ENCODE measurements around the gene PTPRU. TPM values are rescaled to one million over a fixed set of nuclear protein-coding genes. Genes with fewer than 3 reads are reported as not detected.
"Not testable (repeated sequence)": the region's sequence is repeated elsewhere in the genome, so short reads cannot be mapped to it uniquely, and the experiment has no call there.

Gene PTPRU
- total and polyA plus RNA-seq, 5 experiments from 2014 or later, result 0.54 TPM; not detected in 4

DNA sequence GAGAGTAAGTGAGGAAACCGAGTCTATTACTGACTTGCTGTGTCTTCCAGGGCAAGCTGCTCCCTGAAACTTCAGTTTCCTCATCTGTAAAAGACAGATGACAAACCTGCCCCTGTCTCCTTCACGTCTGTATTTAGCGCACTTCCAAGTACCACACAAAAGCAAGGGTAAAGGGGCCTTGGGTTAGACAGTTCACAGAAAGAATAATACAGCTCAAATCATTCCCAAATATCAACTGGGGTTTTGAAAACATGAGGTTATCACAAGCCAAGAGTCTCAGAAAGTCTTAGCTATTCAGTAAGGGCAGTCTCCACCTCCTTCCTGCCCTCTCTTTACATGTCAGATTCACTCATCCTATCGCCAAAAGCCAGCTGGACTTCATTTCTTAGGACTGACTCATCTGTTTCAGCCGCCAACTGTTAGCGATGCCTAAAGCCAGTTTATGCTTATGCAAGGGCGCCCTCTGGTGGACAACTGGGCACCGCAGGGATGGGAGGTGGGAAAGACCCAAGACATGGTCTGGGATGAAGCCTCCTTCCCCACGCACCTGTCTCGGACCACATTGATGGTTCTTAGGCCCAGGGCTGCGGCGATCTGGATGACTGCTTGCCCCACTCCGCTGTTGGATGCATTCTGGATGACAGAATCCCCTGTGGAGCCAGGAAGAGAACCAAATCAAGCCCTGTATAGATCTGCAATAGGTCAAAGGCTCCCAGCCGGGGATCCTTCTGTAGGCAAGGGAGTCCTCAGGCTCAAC, 33.6 kb upstream of the PTPRU start:
- Mint-ChIP-seq H3K27ac (no peak overlapping the region), H3K9me3 (no peaks in the 10 kb centered on the region), H3K27me3 (no peaks in the 10 kb centered on the region), H3K4me3 (no peak overlapping the region), H3K4me1 (peaks cover 0 to 6% (median 3%) of the 10 kb centered on the region in 4 donors), H3K36me3 (peaks cover 0 to 46% (median 8%) of the 10 kb centered on the region in 3 donors)
- POLR2A ChIA-PET, result interaction anchor here (0.6 to 1.5 kb wide), 5 partner anchors 21 to 419 kb away, joined by 3 to 7 read pairs (median 5); partner anchors contain the start of gene SRSF4
- DNase-seq (peak; percentile 68 to 94 (median 83)), ATAC-seq (peak; percentile 87 to 96)

GRCh38 chr1:29208442-29208841, 27.9 kb upstream of the PTPRU start:
- POLR2A ChIA-PET, result no interaction called here
- Mint-ChIP-seq H3K4me3 (no peak overlapping the region), H3K9me3 (no peaks in the 10 kb centered on the region), H3K27me3 (no peaks in the 10 kb centered on the region), H3K27ac (peak overlapping the region in 2 of 10 donors; percentile 37 to 81), H3K36me3 (peaks cover 0 to 55% (median 14%) of the 10 kb centered on the region in 3 donors), H3K4me1 (peaks cover 0 to 6% (median 2%) of the 10 kb centered on the region in 4 donors)
- ATAC-seq, result no peak
- no peak for DNase-seq

DNA sequence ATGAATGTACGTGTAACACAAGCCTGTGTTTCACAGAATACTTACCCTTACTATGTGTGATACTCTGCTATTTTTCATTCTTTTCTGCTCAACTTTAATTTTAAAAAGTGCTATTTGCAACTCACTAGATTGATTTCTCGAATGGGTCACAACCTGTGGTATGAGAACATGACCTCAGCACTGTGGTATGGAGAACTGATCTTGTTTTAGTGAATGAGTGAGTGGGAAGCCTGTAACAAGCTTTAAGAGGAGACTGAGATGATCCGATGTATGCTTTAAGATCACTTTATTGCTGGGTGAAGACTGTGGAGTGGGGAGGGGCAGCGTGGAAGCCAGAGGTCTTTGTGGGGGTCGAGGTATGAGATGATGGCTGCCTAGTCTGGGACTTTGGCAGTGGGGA, 27.1 kb upstream of the PTPRU start:
- Mint-ChIP-seq H3K9me3 (no peaks in the 10 kb centered on the region), H3K27ac (peak overlapping the region in 2 of 10 donors; percentile 3 to 86), H3K4me3 (no peak overlapping the region), H3K27me3 (no peaks in the 10 kb centered on the region), H3K4me1 (peaks cover 0 to 6% (median 2%) of the 10 kb centered on the region in 4 donors), H3K36me3 (peaks cover 0 to 56% (median 17%) of the 10 kb centered on the region in 3 donors)
- POLR2A ChIA-PET, result no interaction called here
- DNase-seq (no peak), ATAC-seq (no peak)

DNA sequence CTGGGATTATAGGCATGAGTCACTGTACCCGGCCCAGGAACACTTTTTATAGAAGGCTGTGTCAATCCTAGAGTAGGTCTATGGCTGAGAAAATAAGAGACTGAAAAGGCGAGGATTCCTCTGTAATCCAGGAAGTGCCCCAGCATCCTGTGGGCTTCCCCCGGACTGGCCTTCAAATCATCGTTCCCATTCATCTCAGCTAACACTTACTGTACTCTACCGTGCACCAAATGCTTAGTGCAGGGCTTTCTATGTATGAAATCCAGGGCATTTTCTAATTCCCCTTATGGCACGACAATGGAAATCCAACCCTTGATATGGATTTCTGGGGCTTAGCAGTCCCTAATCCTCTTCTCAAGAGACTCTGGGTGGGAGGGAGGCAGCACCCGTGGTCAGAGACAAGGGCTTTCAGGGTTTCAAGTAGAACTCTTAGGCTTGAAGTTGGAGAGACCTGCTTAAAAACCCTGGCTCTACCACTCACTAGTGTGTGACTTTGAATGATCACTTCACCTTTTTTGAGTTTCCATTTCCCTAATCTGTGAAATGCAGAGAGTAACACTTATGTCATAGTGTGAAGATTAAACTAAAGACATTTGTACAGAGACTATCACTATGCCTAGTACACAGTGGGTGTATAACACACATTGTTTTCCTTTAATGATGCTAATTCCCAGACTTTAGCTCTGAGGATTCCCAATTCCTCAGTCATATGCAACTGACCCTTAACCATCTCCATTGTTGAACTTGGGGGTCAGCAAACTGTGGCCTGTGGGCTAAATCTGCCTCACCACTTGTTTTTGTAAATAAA, 25.8 kb upstream of the PTPRU start:
- peaks cover 0 to 6% (median 2%) of the 10 kb centered on the region in 4 donors for H3K4me1 Mint-ChIP-seq
- no peak for ATAC-seq
- DNase-seq, result no peak
- peaks cover 0 to 58% (median 23%) of the 10 kb centered on the region in 3 donors for H3K36me3 Mint-ChIP-seq
- no peak overlapping the region for H3K4me3 Mint-ChIP-seq
- H3K27ac Mint-ChIP-seq, result no peak overlapping the region
- POLR2A ChIA-PET, result interaction anchor here (0.7 kb wide), 1 partner anchor 23 kb away, joined by 5 read pairs; no protein-coding TSS in a partner anchor
- H3K9me3 Mint-ChIP-seq, result no peaks in the 10 kb centered on the region
- H3K27me3 Mint-ChIP-seq, result no peaks in the 10 kb centered on the region

- Mint-ChIP-seq H3K4me1 (peaks cover 0 to 6% (median 2%) of the 10 kb centered on the region in 4 donors), H3K36me3 (peaks cover 0 to 57% (median 28%) of the 10 kb centered on the region in 3 donors), H3K27me3 (no peaks in the 10 kb centered on the region), H3K4me3 (no peak overlapping the region), H3K9me3 (no peaks in the 10 kb centered on the region), H3K27ac (peak overlapping the region in 1 of 10 donors; percentile 86)
- no peak for DNase-seq
- POLR2A ChIA-PET, result no interaction called here
- ATAC-seq, result no peak
Observed at GRCh38 chr1:29211086-29212030, 25.0 kb upstream of the PTPRU start.

GRCh38 chr1:29213055-29213454, 23.3 kb upstream of the PTPRU start:
- Mint-ChIP-seq H3K27me3 (no peaks in the 10 kb centered on the region), H3K27ac (peak overlapping the region in 1 of 10 donors; percentile 81), H3K36me3 (peaks cover 0 to 54% (median 28%) of the 10 kb centered on the region in 3 donors), H3K4me1 (peaks cover 0 to 6% (median 2%) of the 10 kb centered on the region in 4 donors), H3K9me3 (no peaks in the 10 kb centered on the region), H3K4me3 (no peak overlapping the region)
- POLR2A ChIA-PET, result no interaction called here
- ATAC-seq (no peak), DNase-seq (no peak)

- no peak for ATAC-seq
- H3K4me3 Mint-ChIP-seq, result no peak overlapping the region
- H3K4me1 Mint-ChIP-seq, result peaks cover 0 to 8% (median under 1%) of the 10 kb centered on the region in 4 donors
- DNase-seq, result no peak
- H3K9me3 Mint-ChIP-seq, result no peaks in the 10 kb centered on the region
- POLR2A ChIA-PET, result no interaction called here
- no peak overlapping the region for H3K27ac Mint-ChIP-seq
- peaks cover 0 to 34% (median 30%) of the 10 kb centered on the region in 3 donors for H3K36me3 Mint-ChIP-seq
- no peaks in the 10 kb centered on the region for H3K27me3 Mint-ChIP-seq
Observed at GRCh38 chr1:29217633-29218032, 18.7 kb upstream of the PTPRU start.

DNA sequence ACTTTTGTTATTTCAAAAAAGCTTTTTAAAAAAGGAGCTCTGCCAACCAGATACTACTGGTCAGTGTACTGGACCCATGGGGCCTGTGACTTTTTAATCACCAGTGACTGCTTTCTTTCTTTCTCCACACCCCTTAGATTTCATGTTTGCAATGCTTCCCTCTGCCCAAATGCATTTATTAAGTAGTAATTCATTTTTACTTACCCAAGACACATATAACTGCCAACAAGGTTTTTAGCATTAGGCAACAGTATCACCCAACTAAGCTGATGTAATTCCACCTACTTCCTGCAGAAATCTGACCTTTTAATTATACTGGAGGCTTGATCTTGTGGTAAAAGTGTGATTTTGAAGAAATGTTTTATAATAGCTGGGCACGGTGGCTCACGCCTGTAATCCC, 18.1 kb upstream of the PTPRU start:
- Mint-ChIP-seq H3K4me3 (no peak overlapping the region), H3K27me3 (no peaks in the 10 kb centered on the region), H3K9me3 (no peaks in the 10 kb centered on the region), H3K4me1 (peaks cover 0 to 5% (median under 1%) of the 10 kb centered on the region in 4 donors), H3K27ac (no peak overlapping the region), H3K36me3 (peaks cover 0 to 34% (median 25%) of the 10 kb centered on the region in 3 donors)
- POLR2A ChIA-PET, result interaction anchor here (0.6 kb wide), 1 partner anchor 519 kb away, joined by 3 read pairs; no protein-coding TSS in a partner anchor
- ATAC-seq (no peak), DNase-seq (no peak)

- peak overlapping the region in 1 of 10 donors; percentile 21 for H3K27ac Mint-ChIP-seq
- no peak overlapping the region for H3K4me3 Mint-ChIP-seq
- ATAC-seq (no peak), DNase-seq (no peak)
- POLR2A ChIA-PET, result no interaction called here
- H3K27me3 Mint-ChIP-seq, result no peaks in the 10 kb centered on the region
- H3K9me3 Mint-ChIP-seq, result no peaks in the 10 kb centered on the region
- peaks cover 0 to 7% (median 3%) of the 10 kb centered on the region in 4 donors for H3K4me1 Mint-ChIP-seq
- H3K36me3 Mint-ChIP-seq, result peaks cover 0 to 19% (median 11%) of the 10 kb centered on the region in 3 donors
Observed at GRCh38 chr1:29221296-29221695, 15.0 kb upstream of the PTPRU start.

DNA sequence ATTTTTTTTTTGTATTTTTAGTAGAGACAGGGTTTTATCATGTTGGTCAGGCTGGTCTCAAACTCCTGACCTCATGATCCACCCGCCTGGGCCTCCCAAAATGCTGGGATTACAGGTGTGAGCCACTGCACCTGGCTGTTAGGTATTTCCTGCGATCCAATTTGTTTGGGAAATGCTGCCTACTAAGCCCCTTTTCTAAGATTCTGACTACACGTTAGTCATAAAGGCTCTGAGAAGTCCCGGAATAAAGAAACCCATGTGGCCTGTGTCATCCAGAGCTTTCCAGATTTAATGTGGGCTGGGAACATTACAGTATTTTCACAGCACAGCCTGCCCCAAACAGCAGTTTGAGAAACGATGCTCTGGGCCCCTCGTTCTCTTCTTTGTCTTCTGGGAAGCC, 14.1 kb upstream of the PTPRU start:
- H3K27ac Mint-ChIP-seq, H3K4me1 Mint-ChIP-seq, POLR2A ChIA-PET, H3K27me3 Mint-ChIP-seq, DNase-seq, H3K9me3 Mint-ChIP-seq, H3K4me3 Mint-ChIP-seq, ATAC-seq: not testable (repeated sequence)
- H3K36me3 Mint-ChIP-seq, result peaks cover 0 to 19% (median 11%) of the 10 kb centered on the region in 3 donors

GRCh38 chr1:29222686-29223085, 13.6 kb upstream of the PTPRU start:
- no peaks in the 10 kb centered on the region for H3K27me3 Mint-ChIP-seq
- peaks cover 0 to 7% (median 3%) of the 10 kb centered on the region in 4 donors for H3K4me1 Mint-ChIP-seq
- H3K9me3 Mint-ChIP-seq, result no peaks in the 10 kb centered on the region
- ATAC-seq, result no peak
- H3K36me3 Mint-ChIP-seq, result peaks cover 0 to 19% (median 11%) of the 10 kb centered on the region in 3 donors
- no peak for DNase-seq
- POLR2A ChIA-PET, result no interaction called here
- H3K4me3 Mint-ChIP-seq, result no peak overlapping the region
- H3K27ac Mint-ChIP-seq, result peak overlapping the region in 1 of 10 donors; percentile 7

DNA sequence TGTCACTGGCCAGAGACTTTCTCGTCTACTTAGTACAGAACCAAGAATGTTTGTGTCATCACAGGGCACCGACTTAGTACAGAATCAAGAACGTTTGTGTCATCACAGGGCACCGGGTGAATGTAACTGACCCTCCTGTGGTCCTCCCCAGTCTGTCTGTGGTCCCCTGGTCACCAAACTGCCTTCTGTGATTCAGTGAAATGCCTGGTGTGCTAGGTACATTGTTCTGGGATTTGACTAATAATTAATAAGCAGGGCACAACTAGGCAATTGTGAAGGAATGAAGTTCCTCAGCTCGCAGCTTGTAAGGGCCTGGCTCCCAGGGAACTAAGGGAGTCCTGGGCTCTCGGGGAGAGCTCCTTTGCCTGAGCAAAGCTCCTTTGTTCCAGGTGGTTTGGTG, 12.8 kb upstream of the PTPRU start:
- Mint-ChIP-seq H3K27me3 (no peaks in the 10 kb centered on the region), H3K4me1 (peaks cover 1 to 7% (median 3%) of the 10 kb centered on the region in 4 donors), H3K36me3 (peaks cover 0 to 19% (median 11%) of the 10 kb centered on the region in 3 donors), H3K27ac (no peak overlapping the region), H3K4me3 (no peak overlapping the region), H3K9me3 (no peaks in the 10 kb centered on the region)
- POLR2A ChIA-PET, result no interaction called here
- no peak for DNase-seq
- ATAC-seq, result no peak

Data from naive thymus-derived CD8-positive, alpha-beta T cell (primary cell).